ENCODE results near the gene RCAN3. TPM values are rescaled to one million over a fixed set of nuclear protein-coding genes. Genes with fewer than 3 reads are reported as not detected.

Gene RCAN3
- polyA plus RNA-seq (2012; ENCODE audit: insufficient read depth, insufficient read length, low read depth): not detected

- H3K27me3 ChIP-seq: peaks cover 44% of the 10 kb centered on the region
- peak within 1 kb of the TSS; percentile 48 for H3K4me3 ChIP-seq (ENCODE audit: low read depth, low read length)
- H3K36me3 ChIP-seq: no peaks in the 10 kb centered on the region
- peak; percentile 71 for DNase-seq
- H3K4me1 ChIP-seq: no peaks in the 10 kb centered on the region
- no peaks in the 10 kb centered on the region for H3K9me3 ChIP-seq
- no peak for TF ChIP-seq CTCF (IDR thresholded peaks at IDR 0.05; ENCODE audit: low read depth, low read length)
Observed at GRCh38 chr1:24502709-24503058, at the start of gene RCAN3. TSS of gene RCAN3 (plus strand) at chr1:24502836. CDS start at chr1:24514373, 11,537 bp downstream.

DNA sequence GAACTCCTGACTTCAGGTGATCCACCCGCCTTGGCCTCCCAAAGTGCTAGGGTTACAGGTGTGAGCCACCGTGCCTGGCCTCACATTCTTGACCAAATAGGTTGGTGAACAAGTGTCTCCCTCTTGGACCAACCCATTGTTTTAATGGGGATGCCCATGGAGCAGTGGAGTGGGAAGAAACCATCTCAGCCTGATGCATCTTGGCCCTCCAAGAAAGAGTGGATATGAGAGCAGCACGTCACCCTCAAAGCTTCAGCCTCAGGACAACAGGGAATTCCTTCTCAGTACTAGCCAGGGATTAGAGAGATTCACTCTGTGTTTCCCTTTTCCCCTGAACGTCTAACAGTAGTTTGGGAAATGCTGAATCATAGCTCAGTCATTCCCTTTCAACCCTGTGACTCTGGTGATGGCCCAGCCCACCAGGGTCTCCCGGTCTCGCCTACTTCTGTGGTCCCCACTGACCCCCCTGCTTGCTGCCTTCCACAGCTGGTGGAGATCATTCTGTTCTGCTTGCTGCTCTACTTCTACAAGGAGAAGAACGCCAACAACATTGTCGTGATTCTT, 49.6 kb upstream of the RCAN3 start:
- Histone ChIP-seq H3K27me3 (no peaks in the 10 kb centered on the region), H3K4me3 (ENCODE audit: low read depth, low read length) (no peak overlapping the region), H3K9me3 (no peaks in the 10 kb centered on the region), H3K4me1 (no peaks in the 10 kb centered on the region), H3K36me3 (no peaks in the 10 kb centered on the region)
- no peak for DNase-seq
- TF ChIP-seq CTCF (IDR thresholded peaks at IDR 0.05; ENCODE audit: low read depth, low read length): no peak

- H3K36me3 ChIP-seq: no peaks in the 10 kb centered on the region
- no peak overlapping the region for H3K4me3 ChIP-seq (ENCODE audit: low read depth, low read length)
- TF ChIP-seq CTCF (IDR thresholded peaks at IDR 0.05; ENCODE audit: low read depth, low read length): no peak
- H3K4me1 ChIP-seq: no peaks in the 10 kb centered on the region
- no peaks in the 10 kb centered on the region for H3K9me3 ChIP-seq
- no peaks in the 10 kb centered on the region for H3K27me3 ChIP-seq
- no peak for DNase-seq
Observed at GRCh38 chr1:24454673-24455072, 48.0 kb upstream of the RCAN3 start.

- H3K4me3 ChIP-seq (ENCODE audit: low read depth, low read length): no peak overlapping the region
- no peaks in the 10 kb centered on the region for H3K36me3 ChIP-seq
- H3K9me3 ChIP-seq: no peaks in the 10 kb centered on the region
- DNase-seq: no peak
- no peak for TF ChIP-seq CTCF (IDR thresholded peaks at IDR 0.05; ENCODE audit: low read depth, low read length)
- no peaks in the 10 kb centered on the region for H3K4me1 ChIP-seq
- no peaks in the 10 kb centered on the region for H3K27me3 ChIP-seq
Observed at GRCh38 chr1:24455272-24455671, 47.4 kb upstream of the RCAN3 start.

GRCh38 chr1:24457866-24458265, 44.8 kb upstream of the RCAN3 start:
- no peaks in the 10 kb centered on the region for H3K36me3 ChIP-seq
- no peaks in the 10 kb centered on the region for H3K27me3 ChIP-seq

More at GRCh38 chr1:24457866-24458265, 44.8 kb upstream of the RCAN3 start:
- no peak for DNase-seq
- no peak for TF ChIP-seq CTCF (IDR thresholded peaks at IDR 0.05; ENCODE audit: low read depth, low read length)
- H3K4me1 ChIP-seq: no peaks in the 10 kb centered on the region
- H3K4me3 ChIP-seq (ENCODE audit: low read depth, low read length): no peak overlapping the region
- no peaks in the 10 kb centered on the region for H3K9me3 ChIP-seq
